Liver (tissue), 3 donors: ENCODE measurements around the gene CNNM1.

Experiments
- CTCF ChIP-seq: fragments of 150-350 bp; IDR thresholded peaks from 2 replicates; pipeline ENCODE4 v1.5.1; 2017; ENCODE audit warnings: improper control_type of control experiment, low read depth, low read length; ENCODE audit not compliant: missing input control
- RAD21 ChIP-seq, 2 donors: IDR thresholded peaks; 2 replicates each; pipeline ENCODE4 v1.6.1; 2016; ENCODE audit warnings: antibody characterized with exemption in 2 of 2, mild to moderate bottlenecking in 2 of 2
- donor health status: healthy.
- donor health status: healthy.

- TF ChIP-seq CTCF = no peak
- no peak for TF ChIP-seq RAD21 (IDR thresholded peaks at IDR 0.05)
Observed at GRCh38 chr10:99280472-99280871, 48.7 kb upstream of the CNNM1 start.
